Measurements from ENCODE around the gene PSMA1. TPM values are rescaled to one million over a fixed set of nuclear protein-coding genes. Genes with fewer than 3 reads are reported as not detected.

PSMA1 gene
- total RNA-seq, 2 donors from 2014 or later = 171 to 214 TPM

- Mint-ChIP-seq H3K27me3 (ENCODE audit: insufficient read depth) (no peaks in the 10 kb centered on the region), H3K4me1 (peaks cover 7% of the 10 kb centered on the region), H3K27ac (no peak overlapping the region), H3K9me3 (no peaks in the 10 kb centered on the region), H3K4me3 (no peak overlapping the region), H3K36me3 (ENCODE audit: low read depth) (peaks cover 46% of the 10 kb centered on the region)
- TF ChIP-seq CTCF (conservative IDR thresholded peaks at IDR 0.05) = no peak
- Histone ChIP-seq H3K4me1 (ENCODE audit: control insufficient read depth, insufficient read depth, low read length) (no peaks in the 10 kb centered on the region), H3K36me3 (ENCODE audit: control insufficient read depth, insufficient read depth, low read length) (peaks cover 47% of the 10 kb centered on the region), H3K27ac (ENCODE audit: low read depth, low read length) (no peak overlapping the region), H3K4me3 (ENCODE audit: low read length) (no peak overlapping the region), H3K27me3 (ENCODE audit: control insufficient read depth, insufficient read depth, low read length, poor library complexity, severe bottlenecking) (no peaks in the 10 kb centered on the region), H3K9me3 (ENCODE audit: control insufficient read depth, low read length) (no peaks in the 10 kb centered on the region), H3K9ac (ENCODE audit: extremely low read depth, low read length, poor library complexity, severe bottlenecking) (no peak overlapping the region)
- no peak for DNase-seq
- 90% methylated on average over 1 of the region's 1 CpG; no CpG with 5 or more reads in 1 of the 2 experiments for WGBS, 2 experiments (ENCODE audit: insufficient coverage in 1 of 2, insufficient read length in 1 of 2)
Measured at GRCh38 chr11:14503023-14503422, 17.2 kb downstream of the PSMA1 start.

GRCh38 chr11:14502039-14502438 is 18.1 kb downstream of the PSMA1 start:
- H3K36me3 Mint-ChIP-seq (ENCODE audit: low read depth) = peaks cover 46% of the 10 kb centered on the region
- H3K27ac ChIP-seq (ENCODE audit: low read depth, low read length) = no peak overlapping the region
- H3K27me3 ChIP-seq (ENCODE audit: control insufficient read depth, insufficient read depth, low read length, poor library complexity, severe bottlenecking) = no peaks in the 10 kb centered on the region
- H3K9ac ChIP-seq (ENCODE audit: extremely low read depth, low read length, poor library complexity, severe bottlenecking) = no peak overlapping the region
- peaks cover 48% of the 10 kb centered on the region for H3K36me3 ChIP-seq (ENCODE audit: control insufficient read depth, insufficient read depth, low read length)
- TF ChIP-seq CTCF (conservative IDR thresholded peaks at IDR 0.05) = no peak
- WGBS, 2 experiments (ENCODE audit: insufficient coverage in 1 of 2, insufficient read length in 1 of 2) = 95 to 98% methylated on average over 3 to 4 of the region's 4 CpGs
- H3K27me3 Mint-ChIP-seq (ENCODE audit: insufficient read depth) = no peaks in the 10 kb centered on the region
- no peaks in the 10 kb centered on the region for H3K4me1 ChIP-seq (ENCODE audit: control insufficient read depth, insufficient read depth, low read length)
- no peaks in the 10 kb centered on the region for H3K9me3 Mint-ChIP-seq
- peaks cover 7% of the 10 kb centered on the region for H3K4me1 Mint-ChIP-seq
- no peak overlapping the region for H3K27ac Mint-ChIP-seq
- H3K4me3 Mint-ChIP-seq = no peak overlapping the region
- H3K9me3 ChIP-seq (ENCODE audit: control insufficient read depth, low read length) = no peaks in the 10 kb centered on the region
- DNase-seq = no peak
- no peak overlapping the region for H3K4me3 ChIP-seq (ENCODE audit: low read length)

DNA sequence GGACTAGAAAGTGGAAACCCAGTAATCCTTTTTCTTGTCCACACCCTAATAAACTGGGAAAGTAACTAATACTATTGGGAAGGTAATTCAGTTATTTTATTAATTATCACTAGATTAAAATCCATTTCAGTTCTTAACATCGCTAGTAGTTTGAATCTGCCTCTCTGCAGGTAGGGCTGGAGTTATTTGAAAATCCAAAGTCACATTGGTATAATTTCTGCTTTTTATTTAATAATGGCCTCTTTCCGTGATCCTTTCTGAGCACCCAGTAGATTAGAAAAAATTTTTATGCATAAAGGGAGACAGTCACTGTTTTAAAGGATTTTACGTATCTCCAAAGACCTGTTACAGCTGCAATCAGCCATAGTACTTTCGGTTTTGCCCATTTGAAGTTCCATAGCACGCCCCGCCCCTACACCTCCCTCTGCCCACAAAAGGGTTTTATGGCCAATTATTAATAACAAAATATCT is 20.0 kb downstream of the PSMA1 start:
- no peaks in the 10 kb centered on the region for H3K27me3 ChIP-seq (ENCODE audit: control insufficient read depth, insufficient read depth, low read length, poor library complexity, severe bottlenecking)
- Mint-ChIP-seq H3K9me3 (no peaks in the 10 kb centered on the region), H3K4me3 (peak overlapping the region; percentile 91), H3K27me3 (ENCODE audit: insufficient read depth) (no peaks in the 10 kb centered on the region), H3K4me1 (peaks cover 7% of the 10 kb centered on the region), H3K27ac (peak overlapping the region; percentile 97), H3K36me3 (ENCODE audit: low read depth) (peaks cover 46% of the 10 kb centered on the region)
- H3K27ac ChIP-seq (ENCODE audit: low read depth, low read length) = peak overlapping the region; percentile 83
- H3K4me1 ChIP-seq (ENCODE audit: control insufficient read depth, insufficient read depth, low read length) = no peaks in the 10 kb centered on the region
- H3K9me3 ChIP-seq (ENCODE audit: control insufficient read depth, low read length) = no peaks in the 10 kb centered on the region
- peak overlapping the region; percentile 81 for H3K9ac ChIP-seq (ENCODE audit: extremely low read depth, low read length, poor library complexity, severe bottlenecking)
- peaks cover 48% of the 10 kb centered on the region for H3K36me3 ChIP-seq (ENCODE audit: control insufficient read depth, insufficient read depth, low read length)
- peak overlapping the region; percentile 98 for H3K4me3 ChIP-seq (ENCODE audit: low read length)
- WGBS, 2 experiments (ENCODE audit: insufficient coverage in 1 of 2, insufficient read length in 1 of 2) = 15% methylated on average over 5 to 6 of the region's 6 CpGs
- DNase-seq = peak; percentile 60
- TF ChIP-seq CTCF (conservative IDR thresholded peaks at IDR 0.05) = no peak
